Mesenchymal stem cell (in vitro differentiated cells and primary cell): ENCODE data around the gene OPHN1.

Experiments
- DNase-seq: peaks from one replicate; pipeline ENCODE4 v3.0.0-alpha.2; 2013
- H2AFZ ChIP-seq: one replicate; pipeline ENCODE4 v1.6.1; 2013; ENCODE audit warnings: low read depth, mild to moderate bottlenecking, control low read depth, inconsistent platforms, low read length, moderate library complexity
- H2AK5ac ChIP-seq: 2 replicates; pipeline ENCODE4 v1.6.1; 2013; ENCODE audit warnings: low read length, moderate library complexity, mild to moderate bottlenecking, inconsistent platforms; ENCODE audit not compliant: severe bottlenecking
- H2BK120ac ChIP-seq: one replicate; pipeline ENCODE4 v1.6.1; 2013; ENCODE audit warnings: low read depth, mild to moderate bottlenecking, inconsistent platforms, low read length, moderate library complexity
- H2BK12ac ChIP-seq, 2 experiments: one replicate each; pipeline ENCODE4 v1.6.1; 2013; ENCODE audit warnings: inconsistent platforms in 2 of 2, low read length in 2 of 2, mild to moderate bottlenecking in 2 of 2, moderate library complexity in 2 of 2, control low read depth in 1 of 2
- H2BK15ac ChIP-seq: one replicate; pipeline ENCODE4 v1.6.1; 2013; ENCODE audit warnings: mild to moderate bottlenecking, low read depth, inconsistent platforms; ENCODE audit not compliant: poor library complexity, severe bottlenecking
- H2BK5ac ChIP-seq: 2 replicates; pipeline ENCODE4 v1.6.1; 2013; ENCODE audit warnings: low read depth, mild to moderate bottlenecking, low read length, control low read depth, inconsistent platforms; ENCODE audit not compliant: poor library complexity, severe bottlenecking
- H3K14ac ChIP-seq, 2 experiments: one replicate each; pipeline ENCODE4 v1.6.1; 2013; ENCODE audit warnings: inconsistent platforms in 2 of 2, low read length in 2 of 2, control low read depth in 1 of 2, mild to moderate bottlenecking in 1 of 2, moderate library complexity in 1 of 2
- H3K18ac ChIP-seq, 2 experiments: one replicate each; pipeline ENCODE4 v1.6.1; 2013; ENCODE audit warnings: inconsistent platforms in 2 of 2, low read length in 2 of 2, control low read depth in 1 of 2, low read depth in 1 of 2, mild to moderate bottlenecking in 1 of 2
- H3K23ac ChIP-seq, 2 experiments: one replicate each; pipeline ENCODE4 v1.6.1; 2013; ENCODE audit warnings: inconsistent platforms in 2 of 2, low read length in 2 of 2, mild to moderate bottlenecking in 2 of 2, moderate library complexity in 2 of 2, control low read depth in 1 of 2
- H3K27ac ChIP-seq: 2 replicates; pipeline ENCODE4 v1.5.1; 2013; ENCODE audit warnings: mild to moderate bottlenecking, moderate library complexity, low read length, control low read depth, inconsistent platforms; ENCODE audit not compliant: poor library complexity, severe bottlenecking
- H3K27me3 ChIP-seq, 2 experiments: 2 replicates each; pipeline versions ENCODE4 v1.6.1 to v1.7.0; 2013; ENCODE audit warnings: low read length in 2 of 2, mild to moderate bottlenecking in 2 of 2, moderate library complexity in 2 of 2, control low read depth in 1 of 2, inconsistent platforms in 1 of 2; ENCODE audit not compliant: control insufficient read depth in 1 of 2, insufficient read depth in 1 of 2
- H3K36me3 ChIP-seq, 2 experiments: 2 replicates each; pipeline versions ENCODE4 v1.6.1 to v1.7.0; 2013; ENCODE audit warnings: low read length in 2 of 2, control low read depth in 1 of 2, inconsistent platforms in 1 of 2, low read depth in 1 of 2, mild to moderate bottlenecking in 1 of 2; ENCODE audit not compliant: insufficient read depth in 2 of 2, control insufficient read depth in 1 of 2
- H3K4ac ChIP-seq, 2 experiments: one replicate each; pipeline ENCODE4 v1.6.1; 2013; ENCODE audit warnings: inconsistent platforms in 2 of 2, low read length in 2 of 2, mild to moderate bottlenecking in 2 of 2, moderate library complexity in 2 of 2, control low read depth in 1 of 2, low read depth in 1 of 2
- H3K4me1 ChIP-seq: 2 replicates; pipeline ENCODE4 v1.6.1; 2013; ENCODE audit warnings: low read depth, low read length, control low read depth; ENCODE audit not compliant: control insufficient read depth, insufficient read depth
- H3K4me2 ChIP-seq: 2 replicates; pipeline ENCODE4 v1.6.1; 2013; ENCODE audit warnings: low read length, mild to moderate bottlenecking, inconsistent platforms; ENCODE audit not compliant: poor library complexity, severe bottlenecking
- H3K4me3 ChIP-seq, 2 experiments: 2 replicates each; pipeline versions ENCODE4 v1.5.1 to v1.7.0; 2013; ENCODE audit warnings: low read length in 2 of 2, mild to moderate bottlenecking in 2 of 2, control low read depth in 1 of 2, low read depth in 1 of 2; ENCODE audit not compliant: insufficient read depth in 1 of 2
- H3K79me1 ChIP-seq: replicated peaks from 2 replicates; pipeline ENCODE4 v1.6.1; 2013; ENCODE audit warnings: mild to moderate bottlenecking, control low read depth, low read length, inconsistent platforms; ENCODE audit not compliant: poor library complexity, severe bottlenecking
- H3K9ac ChIP-seq: 2 replicates; pipeline ENCODE4 v1.7.0; 2013; ENCODE audit warnings: mild to moderate bottlenecking, low read length, moderate library complexity
- H3K9me3 ChIP-seq: 2 replicates; pipeline ENCODE4 v1.7.0; 2013; ENCODE audit warnings: mild to moderate bottlenecking, low read length; ENCODE audit not compliant: control insufficient read depth
- H4K8ac ChIP-seq: one replicate; pipeline ENCODE4 v1.6.1; 2013; ENCODE audit warnings: inconsistent platforms, mild to moderate bottlenecking, low read length, moderate library complexity
- H4K91ac ChIP-seq: one replicate; pipeline ENCODE4 v1.6.1; 2013; ENCODE audit warnings: mild to moderate bottlenecking, low read length, inconsistent platforms
- WGBS: methylation state at CpG from one replicate; pipeline ENCODE4 v1.1.7; 2013; ENCODE audit warnings: mixed read lengths; 5-methylcytosine and 5-hydroxymethylcytosine counted together

Gene OPHN1

DNA sequence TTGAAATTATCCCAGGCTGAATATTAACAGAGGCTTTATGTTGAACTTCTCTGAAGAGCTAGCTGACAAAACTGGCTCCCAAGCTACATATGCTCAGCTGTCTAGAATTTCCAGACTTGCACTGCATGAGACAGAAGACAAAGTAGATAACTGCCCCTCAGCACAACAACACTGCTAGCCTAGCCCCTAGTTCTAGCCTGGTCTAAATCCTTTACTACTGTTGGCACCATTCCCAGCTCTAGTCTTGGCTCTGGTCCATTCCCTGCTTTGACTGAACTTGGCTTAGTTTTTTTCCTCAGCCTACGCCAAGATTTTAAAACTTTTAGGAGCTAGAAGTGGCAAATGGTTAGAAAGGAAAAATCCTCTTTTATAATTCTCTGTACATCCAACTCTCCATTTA is 7.6 kb upstream of the OPHN1 start:
- H2BK15ac ChIP-seq: no peak overlapping the region
- no peak overlapping the region for H4K8ac ChIP-seq
- H3K14ac ChIP-seq: no peak overlapping the region
- H3K9me3 ChIP-seq: no peaks in the 10 kb centered on the region
- H3K23ac ChIP-seq: no peak overlapping the region
- peak overlapping the region; percentile 35 for H3K27ac ChIP-seq
- H2AFZ ChIP-seq: no peak overlapping the region
- H3K18ac ChIP-seq: no peak overlapping the region
- H2AK5ac ChIP-seq: no peak overlapping the region
- peak overlapping the region; percentile 5 for H3K9ac ChIP-seq
- H2BK12ac ChIP-seq: no peak overlapping the region
- no peak overlapping the region for H2BK5ac ChIP-seq
- no peak overlapping the region for H3K4me2 ChIP-seq
- H3K36me3 ChIP-seq: no peaks in the 10 kb centered on the region
- no peak overlapping the region for H3K4me3 ChIP-seq
- H3K4ac ChIP-seq: no peak overlapping the region
- H3K79me1 ChIP-seq: no peaks in the 10 kb centered on the region
- WGBS: no CpG with 5 or more reads among the region's 1 CpG
- H3K27me3 ChIP-seq: peaks cover 0 to 11% of the 10 kb centered on the region in 2 experiments
- peak; percentile 59 for DNase-seq
- H3K4me1 ChIP-seq: peaks cover 1% of the 10 kb centered on the region
- H4K91ac ChIP-seq: no peak overlapping the region
- no peak overlapping the region for H2BK120ac ChIP-seq

GRCh38 chrX:68440442-68440841 is 7.1 kb upstream of the OPHN1 start:
- Histone ChIP-seq H2BK120ac (no peak overlapping the region), H2BK5ac (no peak overlapping the region)

GRCh38 chrX:68439341-68439740 is 6.0 kb upstream of the OPHN1 start:
- Histone ChIP-seq H3K4me1 (peaks cover 1% of the 10 kb centered on the region), H3K4me3 (no peak overlapping the region), H3K14ac (no peak overlapping the region), H3K18ac (no peak overlapping the region), H3K36me3 (no peaks in the 10 kb centered on the region), H2BK120ac (no peak overlapping the region), H3K4me2 (no peak overlapping the region), H3K27ac (no peak overlapping the region), H2BK12ac (no peak overlapping the region), H3K4ac (no peak overlapping the region), H3K79me1 (no peaks in the 10 kb centered on the region), H2BK5ac (no peak overlapping the region), H3K27me3 (peaks cover 0 to 11% of the 10 kb centered on the region in 2 experiments), H3K9ac (no peak overlapping the region), H2BK15ac (no peak overlapping the region), H2AFZ (no peak overlapping the region), H3K23ac (no peak overlapping the region), H3K9me3 (no peaks in the 10 kb centered on the region), H4K8ac (no peak overlapping the region), H2AK5ac (no peak overlapping the region), H4K91ac (no peak overlapping the region)
- DNase-seq: no peak
- WGBS: 83% methylated on average over 2 of the region's 4 CpGs

More at GRCh38 chrX:68440442-68440841, 7.1 kb upstream of the OPHN1 start:
- Histone ChIP-seq H3K4me1 (peaks cover 1% of the 10 kb centered on the region), H3K4me3 (no peak overlapping the region), H3K27me3 (peaks cover 0 to 11% of the 10 kb centered on the region in 2 experiments), H2AFZ (no peak overlapping the region), H2BK15ac (no peak overlapping the region), H2AK5ac (no peak overlapping the region), H4K91ac (no peak overlapping the region), H3K14ac (no peak overlapping the region), H3K9me3 (no peaks in the 10 kb centered on the region), H3K4me2 (no peak overlapping the region), H3K79me1 (no peaks in the 10 kb centered on the region), H4K8ac (no peak overlapping the region), H3K36me3 (no peaks in the 10 kb centered on the region), H2BK12ac (no peak overlapping the region), H3K4ac (no peak overlapping the region), H3K9ac (no peak overlapping the region), H3K23ac (no peak overlapping the region), H3K18ac (no peak overlapping the region), H3K27ac (peak overlapping the region; percentile 35)
- DNase-seq: no peak

DNA sequence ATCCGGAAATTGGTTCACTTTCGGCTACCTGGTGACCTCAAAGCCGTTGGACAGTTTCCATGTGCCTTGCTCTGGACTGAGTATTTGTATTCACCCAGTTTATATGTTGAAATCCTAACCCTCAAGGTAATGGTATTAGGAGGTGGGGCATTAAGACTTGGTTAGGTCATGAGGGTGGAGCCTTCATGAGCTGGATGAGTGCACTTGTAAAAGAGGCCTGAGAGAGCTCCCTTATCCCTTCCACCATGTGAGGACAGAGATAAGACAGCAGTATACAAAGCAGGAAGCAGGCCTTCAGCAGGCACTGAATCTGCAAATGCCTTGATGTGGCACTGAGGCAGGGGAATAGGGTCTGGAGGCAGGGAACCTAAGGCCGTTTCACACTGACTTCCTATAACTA is 5.3 kb upstream of the OPHN1 start:
- WGBS: 89% methylated on average over 4 of the region's 4 CpGs

More for the DNA sequence above, 5.3 kb upstream of the OPHN1 start:
- DNase-seq: no peak
- H3K4me2 ChIP-seq: no peak overlapping the region
- H3K18ac ChIP-seq: no peak overlapping the region
- H2AK5ac ChIP-seq: no peak overlapping the region
- no peak overlapping the region for H4K91ac ChIP-seq
- H2BK12ac ChIP-seq: no peak overlapping the region
- no peak overlapping the region for H3K23ac ChIP-seq
- H3K4ac ChIP-seq: no peak overlapping the region
- no peak overlapping the region for H2BK120ac ChIP-seq
- no peak overlapping the region for H3K9ac ChIP-seq
- H2BK15ac ChIP-seq: no peak overlapping the region
- H4K8ac ChIP-seq: no peak overlapping the region
- H3K27ac ChIP-seq: no peak overlapping the region
- no peaks in the 10 kb centered on the region for H3K36me3 ChIP-seq
- no peaks in the 10 kb centered on the region for H3K79me1 ChIP-seq
- no peak overlapping the region for H3K4me3 ChIP-seq
- H2BK5ac ChIP-seq: no peak overlapping the region
- H3K27me3 ChIP-seq: peaks cover 0 to 11% of the 10 kb centered on the region in 2 experiments
- no peak overlapping the region for H2AFZ ChIP-seq
- H3K4me1 ChIP-seq: peaks cover under 1% of the 10 kb centered on the region
- no peaks in the 10 kb centered on the region for H3K9me3 ChIP-seq
- no peak overlapping the region for H3K14ac ChIP-seq
